ENCODE results near the gene FAM186B.
A peak's percentile ranks its signal among the peaks of the same experiment; 100 is the strongest.

Gene FAM186B

DNA sequence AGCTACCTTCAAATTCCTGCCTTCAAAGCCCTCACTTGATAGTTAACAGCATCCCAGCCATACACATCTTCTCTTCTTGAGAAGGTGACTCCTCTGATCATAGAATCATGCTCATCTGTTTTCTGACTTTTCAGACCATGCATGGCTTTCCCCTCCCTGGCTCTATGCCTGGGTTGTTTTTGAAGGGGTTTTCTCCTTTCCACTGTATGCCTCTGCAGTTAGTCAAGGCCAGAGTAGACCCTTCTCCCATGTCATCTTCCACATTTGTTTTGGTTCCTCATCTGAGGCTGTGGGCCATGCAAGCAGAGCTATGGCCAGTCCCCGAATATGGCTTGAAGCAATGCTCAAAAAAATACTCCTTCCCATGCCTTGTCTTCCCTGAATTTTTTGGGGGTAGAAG lies 23.2 kb downstream of the FAM186B start:
- Histone ChIP-seq H3K4me3 (ENCODE audit: low read length) (no peak overlapping the region), H3K4me2 (ENCODE audit: low read length) (no peak overlapping the region), H3K79me2 (ENCODE audit: low read length) (no peaks in the 10 kb centered on the region; the same call in 1 of the 2 replicates), H3K4me1 (ENCODE audit: low read length) (peaks cover 11% of the 10 kb centered on the region), H4K20me1 (ENCODE audit: insufficient read depth, low read length) (no peaks in the 10 kb centered on the region), H3K27ac (ENCODE audit: low read length) (no peak overlapping the region), H2AFZ (ENCODE audit: low read depth, low read length) (no peak overlapping the region), H3K36me3 (replicated peaks; ENCODE audit: low read depth, low read length) (no peaks in the 10 kb centered on the region), H3K9me3 (ENCODE audit: insufficient read depth, low read length) (no peaks in the 10 kb centered on the region), H3K9ac (ENCODE audit: low read length) (no peak overlapping the region), H3K27me3 (ENCODE audit: low read depth, low read length) (no peaks in the 10 kb centered on the region)
- TF ChIP-seq CTCF (IDR thresholded peaks at IDR 0.05; ENCODE audit: low read depth, low read length) (no peak), EZH2phosphoT487 (IDR thresholded peaks at IDR 0.05; ENCODE audit: low read depth) (no peak)

DNA sequence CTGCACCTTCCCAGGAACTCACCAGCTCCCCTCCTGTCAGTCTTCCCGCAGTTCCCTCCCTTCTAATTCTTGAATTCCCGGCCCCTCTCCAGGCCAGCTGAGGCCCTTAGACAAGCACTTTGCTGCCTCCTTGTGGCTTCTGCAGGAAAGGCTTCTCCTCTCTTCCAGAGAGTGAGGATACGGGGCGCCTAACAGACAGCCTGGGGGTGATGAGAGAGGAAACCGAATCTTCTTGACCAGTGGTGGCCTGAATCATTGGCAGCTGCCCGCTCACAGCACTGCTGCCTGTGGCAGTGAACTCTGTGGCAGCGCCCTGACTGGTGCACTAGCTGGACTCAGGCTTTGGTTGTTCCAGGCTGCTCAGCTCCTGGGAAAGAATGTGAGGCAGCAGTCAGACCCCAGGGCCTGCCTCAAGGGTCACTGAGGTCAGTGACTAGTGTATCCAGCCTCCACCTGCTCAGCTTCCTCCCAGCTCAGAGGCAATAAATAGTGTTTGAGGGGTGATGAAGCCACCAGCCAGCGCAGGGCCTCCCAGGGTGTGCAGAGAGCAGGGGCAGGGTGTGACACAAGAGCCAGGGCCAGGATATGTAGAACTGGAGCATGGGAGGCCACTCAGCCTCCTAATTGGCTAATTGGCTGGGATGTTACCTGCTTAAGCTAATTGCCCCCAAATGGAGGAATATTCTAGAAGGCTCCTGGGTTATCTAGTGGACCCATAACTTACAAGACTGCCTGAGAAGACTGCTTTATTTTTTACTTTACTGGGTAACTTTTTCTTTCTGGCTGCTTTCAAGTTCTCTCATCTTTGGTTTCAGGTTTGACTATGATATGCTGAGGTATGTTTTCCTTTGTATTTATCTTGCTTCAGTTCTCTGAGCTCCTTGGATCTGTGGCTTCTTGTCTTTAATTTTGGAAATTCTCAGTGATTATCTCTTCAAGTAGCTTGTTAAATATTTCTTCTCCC lies 24.6 kb downstream of the FAM186B start:
- TF ChIP-seq CTCF (IDR thresholded peaks at IDR 0.05; ENCODE audit: low read depth, low read length) (peak; percentile 77), EZH2phosphoT487 (IDR thresholded peaks at IDR 0.05; ENCODE audit: low read depth) (no peak)
- H2AFZ ChIP-seq (ENCODE audit: low read depth, low read length): no peak overlapping the region
- H3K27ac ChIP-seq (ENCODE audit: low read length): no peak overlapping the region
- no peaks in the 10 kb centered on the region for H4K20me1 ChIP-seq (ENCODE audit: insufficient read depth, low read length)
- peaks cover 11% of the 10 kb centered on the region for H3K4me1 ChIP-seq (ENCODE audit: low read length)
- peaks cover 3% of the 10 kb centered on the region for H3K36me3 ChIP-seq (replicated peaks; ENCODE audit: low read depth, low read length)
- H3K9ac ChIP-seq (ENCODE audit: low read length): no peak overlapping the region
- 0 out of 2 replicates have a peak overlapping the region, but pooled peaks have one; percentile 15 for H3K4me2 ChIP-seq (ENCODE audit: low read length)
- no peaks in the 10 kb centered on the region for H3K27me3 ChIP-seq (ENCODE audit: low read depth, low read length)
- H3K79me2 ChIP-seq (ENCODE audit: low read length): no peaks in the 10 kb centered on the region; the same call in 1 of the 2 replicates
- H3K9me3 ChIP-seq (ENCODE audit: insufficient read depth, low read length): no peaks in the 10 kb centered on the region
- no peak overlapping the region for H3K4me3 ChIP-seq (ENCODE audit: low read length)

GRCh38 chr12:49578471-49579112 lies 26.8 kb downstream of the FAM186B start:
- Histone ChIP-seq H4K20me1 (ENCODE audit: insufficient read depth, low read length) (no peaks in the 10 kb centered on the region), H3K4me3 (ENCODE audit: low read length) (no peak overlapping the region), H3K4me1 (ENCODE audit: low read length) (peaks cover 11% of the 10 kb centered on the region), H3K27me3 (ENCODE audit: low read depth, low read length) (no peaks in the 10 kb centered on the region), H3K9me3 (ENCODE audit: insufficient read depth, low read length) (no peaks in the 10 kb centered on the region), H3K79me2 (ENCODE audit: low read length) (no peaks in the 10 kb centered on the region; the same call in 1 of the 2 replicates), H2AFZ (ENCODE audit: low read depth, low read length) (no peak overlapping the region), H3K4me2 (ENCODE audit: low read length) (no peak overlapping the region), H3K27ac (ENCODE audit: low read length) (no peak overlapping the region), H3K36me3 (replicated peaks; ENCODE audit: low read depth, low read length) (peaks cover 7% of the 10 kb centered on the region), H3K9ac (ENCODE audit: low read length) (no peak overlapping the region)
- no peak for TF ChIP-seq EZH2phosphoT487 (IDR thresholded peaks at IDR 0.05; ENCODE audit: low read depth)
- no peak for TF ChIP-seq CTCF (IDR thresholded peaks at IDR 0.05; ENCODE audit: low read depth, low read length)
